K562 (cell line): ENCODE measurements around the gene P2RX2. TPM values are rescaled to one million over a fixed set of nuclear protein-coding genes. Genes with fewer than 3 reads are reported as not detected.
A peak's percentile ranks its signal among the peaks of the same experiment; 100 is the strongest.

Source experiments
- ATAC-seq: fragments of 200-7000 bp; cut with Tn5 transposase; 3 replicates; pipeline ENCODE4 v1.9.1; 2020; ENCODE audit warnings: moderate library complexity
- BruUV-seq: library from RNA; stranded (reverse); fragments of 400-500 nt; replicated peaks from 2 replicates; lab custom pipeline; 2021; lab: Mats Ljungman, UMichigan
- CTCF ChIA-PET: fragments of 300-600 bp; formaldehyde crosslinking; extraction: SDS; loops from one replicate; lab custom pipeline; 2021; ENCODE audit warnings: low intra/inter-chr PET ratio; lab: Yijun Ruan, JAX
- POLR2A ChIA-PET: fragments of 300-600, 350-650 bp; sonication (Branson Sonifier 250); formaldehyde crosslinking; extraction: SDS; loops from one replicate; lab custom pipeline; 2021; ENCODE audit warnings: antibody characterized with exemption, inconsistent platforms; lab: Yijun Ruan, JAX
- DNase-seq, 4 experiments: peaks; one replicate each; pipeline versions ENCODE4 v3.0.0 to v3.0.0-alpha.2; 2011 to 2018; ENCODE audit warnings: low spot score in 3 of 4, mixed read lengths in 3 of 4; ENCODE audit errors: extremely low read depth in 1 of 4
- FAIRE-seq: peaks from 2 replicates; lab custom pipeline; 2011; peaks lifted over from hg19 to GRCh38; lab: Jason Lieb, UNC
- H2AFZ ChIP-seq: 2 replicates; pipeline ENCODE4 v1.6.0; 2011; ENCODE audit warnings: low read depth, low read length, control low read depth, inconsistent platforms
- H3K27ac ChIP-seq: fragments of 200-600 bp; 3 replicates; pipeline ENCODE4 v1.8.0; 2011; ENCODE audit warnings: low read depth, mild to moderate bottlenecking, control low read depth, inconsistent platforms, low read length, moderate library complexity, mixed read lengths; ENCODE audit errors: extremely low read depth
- H3K27me3 ChIP-seq, 2 experiments: fragments of 300-600 bp in 1 of 2; 2 replicates in 1 of 2; 3 replicates in 1 of 2; pipeline versions ENCODE4 v1.6.0 to v1.8.0; 2011; ENCODE audit warnings: inconsistent platforms in 2 of 2, low read length in 2 of 2, mild to moderate bottlenecking in 1 of 2, mixed read lengths in 1 of 2, moderate library complexity in 1 of 2; ENCODE audit not compliant: control insufficient read depth in 2 of 2, insufficient read depth in 2 of 2
- H3K36me3 ChIP-seq: fragments of 300-600 bp; 3 replicates; pipeline ENCODE4 v1.8.0; 2011; ENCODE audit warnings: mild to moderate bottlenecking, low read length, inconsistent platforms; ENCODE audit not compliant: control insufficient read depth, insufficient read depth
- H3K4me1 ChIP-seq, 2 experiments: fragments of 200-600 bp in 1 of 2; replicated peaks in 1 of 2; 2 replicates in 1 of 2; 3 replicates in 1 of 2; pipeline versions ENCODE4 v1.5.1 to v1.8.0; 2011; ENCODE audit warnings: inconsistent platforms in 2 of 2, low read length in 2 of 2, mild to moderate bottlenecking in 1 of 2, mixed read lengths in 1 of 2, moderate library complexity in 1 of 2; ENCODE audit not compliant: control insufficient read depth in 2 of 2, insufficient read depth in 2 of 2
- H3K4me2 ChIP-seq: 2 replicates; pipeline ENCODE4 v1.6.1; 2011; ENCODE audit warnings: low read length, control low read depth, inconsistent platforms, mixed read lengths; ENCODE audit not compliant: insufficient read depth
- H3K4me3 ChIP-seq: fragments of 200-600 bp; sonication (generic), shearing (Covaris generic); 2 replicates; pipeline ENCODE4 v1.5.1; 2016; ENCODE audit warnings: control low read depth, inconsistent platforms
- H3K79me2 ChIP-seq: fragments of 200-600 bp; 3 replicates; pipeline ENCODE4 v1.8.0; 2011; ENCODE audit warnings: low read length, inconsistent platforms; ENCODE audit not compliant: control insufficient read depth, insufficient read depth
- H3K9ac ChIP-seq, 2 experiments: 2 replicates each; pipeline versions ENCODE4 v1.6.0 to v1.6.1; 2011; ENCODE audit warnings: low read depth in 2 of 2, low read length in 2 of 2, control low read depth in 1 of 2, inconsistent platforms in 1 of 2, mild to moderate bottlenecking in 1 of 2, mixed read lengths in 1 of 2; ENCODE audit not compliant: insufficient read depth in 1 of 2
- H3K9me1 ChIP-seq: one replicate; pipeline ENCODE4 v1.6.0; 2011; ENCODE audit warnings: inconsistent platforms, mild to moderate bottlenecking, low read length, moderate library complexity; ENCODE audit not compliant: control insufficient read depth, insufficient read depth
- H3K9me3 ChIP-seq: replicated peaks from 2 replicates; pipeline ENCODE4 v1.5.1; 2011; ENCODE audit warnings: low read depth, low read length, inconsistent platforms; ENCODE audit not compliant: control insufficient read depth, insufficient read depth
- H4K20me1 ChIP-seq: replicated peaks from 2 replicates; pipeline ENCODE4 v1.6.1; 2011; ENCODE audit warnings: low read length, inconsistent platforms, mixed read lengths; ENCODE audit not compliant: control insufficient read depth, insufficient read depth
- CBFA2T3 ChIP-seq: fragments of 450-650 bp; IDR thresholded peaks from 2 replicates; pipeline ENCODE4 v1.6.1; 2017
- CCAR2 ChIP-seq: fragments of 200-400 bp; formaldehyde crosslinking; IDR thresholded peaks from 2 replicates; pipeline ENCODE4 v1.6.1; 2017; ENCODE audit warnings: mild to moderate bottlenecking, low read depth, low read length
- DIDO1 ChIP-seq: fragments of 450-650 bp; IDR thresholded peaks from 2 replicates; pipeline ENCODE4 v1.6.1; 2016; ENCODE audit warnings: low read depth, missing biosample characterization, missing genetic modification characterization
- GTF2F1 ChIP-seq: IDR thresholded peaks from 2 replicates; pipeline ENCODE4 v1.6.1; 2011; ENCODE audit warnings: low read depth, low read length, improper control_type of control experiment
- IFI16 ChIP-seq: fragments of 250-450 bp; sonication (Bioruptor Pico); IDR thresholded peaks from 2 replicates; pipeline ENCODE4 v2.1.2; 2022; ENCODE audit warnings: mild to moderate bottlenecking, inconsistent platforms
- POLR2G ChIP-seq: fragments of 200-400 bp; formaldehyde crosslinking; IDR thresholded peaks from 2 replicates; pipeline ENCODE4 v1.6.1; 2017; ENCODE audit warnings: low read depth, mild to moderate bottlenecking, antibody characterized with exemption, low read length, moderate library complexity
- PPARD ChIP-seq: fragments of 250-450 bp; sonication (Bioruptor Pico); IDR thresholded peaks from 2 replicates; pipeline ENCODE4 v1.8.0; 2022; ENCODE audit warnings: inconsistent platforms, mild to moderate bottlenecking, moderate library complexity
- PTBP1 ChIP-seq: fragments of 200-400 bp; formaldehyde crosslinking; IDR thresholded peaks from 2 replicates; pipeline ENCODE4 v1.6.1; 2017; ENCODE audit warnings: low read depth, low read length
- RBFOX2 ChIP-seq: fragments of 200-400 bp; formaldehyde crosslinking; IDR thresholded peaks from 2 replicates; pipeline ENCODE4 v1.6.1; 2017; ENCODE audit warnings: low read depth, mild to moderate bottlenecking, low read length, moderate library complexity
- RBM22 ChIP-seq: fragments of 200-400 bp; formaldehyde crosslinking; IDR thresholded peaks from 2 replicates; pipeline ENCODE4 v1.6.1; 2018; ENCODE audit warnings: low read length, low read depth; ENCODE audit not compliant: poor library complexity, severe bottlenecking
- STAT5A ChIP-seq: IDR thresholded peaks from 2 replicates; pipeline ENCODE4 v1.6.1; 2012; ENCODE audit warnings: low read length, inconsistent platforms, borderline replicate concordance
- TAF7 ChIP-seq: fragments of 450-650 bp; IDR thresholded peaks from 2 replicates; pipeline ENCODE4 v1.6.1; 2016; ENCODE audit warnings: missing genetic modification characterization, missing compliant biosample characterization
- ZNF143 ChIP-seq: sonication (generic); formaldehyde crosslinking; IDR thresholded peaks from 2 replicates; pipeline ENCODE4 v1.9.0; 2022; ENCODE audit warnings: mild to moderate bottlenecking, missing genetic modification reagents
- ZNF583 ChIP-seq: fragments of 250-450 bp; sonication (Bioruptor Pico); IDR thresholded peaks from 2 replicates; pipeline ENCODE4 v1.4.0; 2020
- ZNF77 ChIP-seq: fragments of 250-450 bp; sonication (Bioruptor Pico); IDR thresholded peaks from 2 replicates; pipeline ENCODE4 v1.5.0; 2020
- ZNF830 ChIP-seq: fragments of 250-450 bp; sonication (Bioruptor Pico); IDR thresholded peaks from 2 replicates; pipeline ENCODE4 v1.5.0; 2021; ENCODE audit warnings: mild to moderate bottlenecking
- WGBS: fragments of 100-300 bp; shearing (Covaris generic); methylation state at CpG from one replicate; pipeline ENCODE4 v1.1.6; 2016; ENCODE audit warnings: low coverage, mixed read lengths; ENCODE audit not compliant: insufficient coverage; ENCODE audit errors: missing lambda C conversion rate; 5-methylcytosine and 5-hydroxymethylcytosine counted together
- in situ Hi-C: fragments of 300-500 bp; cut with MboI; formaldehyde crosslinking; loops from 4 replicates; pipeline ENCODE4 v1.15.0; 2018; ENCODE audit warnings: inconsistent platforms, mixed read lengths
- intact Hi-C: fragments of 100-400 bp; cut with micrococcal nuclease; formaldehyde crosslinking; loops from 2 replicates; pipeline ENCODE4 v1.14.2; 2022
- polyA plus RNA-seq, 8 experiments: library from polyadenylated mRNA; depleted of rRNA in 4 of 8; stranded (reverse) in 5 of 8; unstranded in 3 of 8; fragments of >200 nt; fragmentation: Nextera tagmentation in 2 of 8; fragmentation: Illumina TruSeq in 1 of 8; extraction: Ambion mirVana in 2 of 8; extraction: Trizol in 1 of 8; gene quantifications; 2 replicates each; pipeline versions ENCODE4 v1.2.1 to v1.2.3, GENCODE V29; 2011 to 2014; ENCODE audit warnings: inconsistent platforms in 1 of 8, missing spikeins in 1 of 8
- total RNA-seq, 7 experiments: library from RNA; depleted of rRNA in 6 of 7; stranded (reverse); fragments of >200 nt in 6 of 7; fragmentation: Illumina TruSeq in 2 of 7; extraction: Trizol in 2 of 7; gene quantifications; 2 replicates each; pipeline versions ENCODE4 v1.2.1 to v1.2.3, GENCODE V29; 2011 to 2021; ENCODE audit warnings: low replicate concordance in 1 of 7
- TF ChIP-seq, protein P1 (sequence below): fragments of 250-450 bp; sonication (Bioruptor Pico); IDR thresholded peaks from 2 replicates; pipeline ENCODE4 v1.4.0; 2020; ENCODE audit warnings: mild to moderate bottlenecking, moderate library complexity

P2RX2 gene
- total and polyA plus RNA-seq, 9 of the 15 experiments (the other 6 are each of a cell fraction or from before 2014, with no cell fraction given) = not detected

DNA sequence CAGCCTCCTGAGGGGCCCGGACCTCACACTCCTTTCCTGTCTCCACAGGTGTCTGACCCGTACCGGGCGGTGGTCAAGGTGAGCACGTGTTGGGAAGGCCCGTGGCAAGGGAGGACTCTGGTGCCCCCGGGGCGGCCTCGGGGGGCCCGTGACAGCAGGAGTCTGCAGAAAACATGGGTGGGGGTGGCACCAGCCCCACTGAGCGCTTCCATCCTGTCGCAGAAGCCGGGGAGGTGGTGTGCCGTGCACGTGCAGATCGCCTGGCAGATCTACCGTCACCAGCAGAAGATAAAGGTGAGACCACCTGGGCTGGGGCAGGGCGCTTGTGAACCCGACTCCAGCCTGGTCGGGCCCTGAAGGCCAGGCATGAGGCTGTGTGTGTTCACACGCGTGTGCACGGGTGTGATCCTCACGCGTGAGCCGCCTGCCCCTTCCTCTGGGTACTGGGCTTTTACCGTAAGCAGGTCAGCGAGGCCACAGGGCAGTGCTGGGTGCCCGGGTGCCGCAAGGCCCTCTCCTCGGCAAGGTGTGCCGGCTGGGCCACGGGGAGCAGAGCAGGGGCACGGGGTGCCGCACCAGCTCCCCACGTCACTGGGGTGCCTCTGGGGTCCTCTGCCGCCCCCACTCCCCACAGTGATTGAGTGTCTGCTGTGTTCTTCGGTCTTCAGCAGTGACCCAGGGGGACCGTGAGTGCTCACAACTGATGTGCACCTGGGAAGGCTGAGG is 44.1 kb upstream of the P2RX2 start:
- H3K9me1 ChIP-seq = no peaks in the 10 kb centered on the region
- no peak overlapping the region for H3K4me3 ChIP-seq
- no peak for ATAC-seq
- no peak for DNase-seq
- H4K20me1 ChIP-seq = no peaks in the 10 kb centered on the region; the same call in 1 of the 2 replicates
- H3K27ac ChIP-seq = no peak overlapping the region
- no TSS peak for BruUV-seq
- ChIA-PET CTCF (no interaction called here), POLR2A (interaction anchor here (0.6 kb wide), 1 partner anchor 8 kb away, joined by 5 read pairs; no protein-coding TSS in a partner anchor)
- H3K4me2 ChIP-seq = no peak overlapping the region
- H3K9me3 ChIP-seq = no peaks in the 10 kb centered on the region
- FAIRE-seq = no peak
- intact Hi-C loops (no loop called here), in situ Hi-C loops (no loop called here)
- peaks cover 0 to 50% of the 10 kb centered on the region in 2 experiments; a peak in 2 of 5 replicates for H3K4me1 ChIP-seq
- peaks cover 89% of the 10 kb centered on the region; the same call in 2 of the 3 replicates for H3K36me3 ChIP-seq
- 94% methylated on average over 26 of the region's 39 CpGs for WGBS
- no peak overlapping the region; a peak in 1 of 4 replicates for H3K9ac ChIP-seq
- H2AFZ ChIP-seq = no peak overlapping the region
- no peak for TF ChIP-seq ZNF830 (CRISPR knock-in tag)
- peak; percentile 46 for TF ChIP-seq POLR2G
- no peak for TF ChIP-seq CCAR2
- TF ChIP-seq, protein P1, sequence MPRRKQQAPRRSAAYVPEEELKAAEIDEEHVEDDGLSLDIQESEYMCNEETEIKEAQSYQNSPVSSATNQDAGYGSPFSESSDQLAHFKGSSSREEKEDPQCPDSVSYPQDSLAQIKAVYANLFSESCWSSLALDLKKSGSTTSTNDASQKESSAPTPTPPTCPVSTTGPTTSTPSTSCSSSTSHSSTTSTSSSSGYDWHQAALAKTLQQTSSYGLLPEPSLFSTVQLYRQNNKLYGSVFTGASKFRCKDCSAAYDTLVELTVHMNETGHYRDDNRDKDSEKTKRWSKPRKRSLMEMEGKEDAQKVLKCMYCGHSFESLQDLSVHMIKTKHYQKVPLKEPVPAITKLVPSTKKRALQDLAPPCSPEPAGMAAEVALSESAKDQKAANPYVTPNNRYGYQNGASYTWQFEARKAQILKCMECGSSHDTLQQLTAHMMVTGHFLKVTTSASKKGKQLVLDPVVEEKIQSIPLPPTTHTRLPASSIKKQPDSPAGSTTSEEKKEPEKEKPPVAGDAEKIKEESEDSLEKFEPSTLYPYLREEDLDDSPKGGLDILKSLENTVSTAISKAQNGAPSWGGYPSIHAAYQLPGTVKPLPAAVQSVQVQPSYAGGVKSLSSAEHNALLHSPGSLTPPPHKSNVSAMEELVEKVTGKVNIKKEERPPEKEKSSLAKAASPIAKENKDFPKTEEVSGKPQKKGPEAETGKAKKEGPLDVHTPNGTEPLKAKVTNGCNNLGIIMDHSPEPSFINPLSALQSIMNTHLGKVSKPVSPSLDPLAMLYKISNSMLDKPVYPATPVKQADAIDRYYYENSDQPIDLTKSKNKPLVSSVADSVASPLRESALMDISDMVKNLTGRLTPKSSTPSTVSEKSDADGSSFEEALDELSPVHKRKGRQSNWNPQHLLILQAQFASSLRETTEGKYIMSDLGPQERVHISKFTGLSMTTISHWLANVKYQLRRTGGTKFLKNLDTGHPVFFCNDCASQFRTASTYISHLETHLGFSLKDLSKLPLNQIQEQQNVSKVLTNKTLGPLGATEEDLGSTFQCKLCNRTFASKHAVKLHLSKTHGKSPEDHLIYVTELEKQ (CRISPR knock-in tag) = no peak
- no peak for TF ChIP-seq PPARD
- no peak for TF ChIP-seq ZNF143
- no peak for TF ChIP-seq DIDO1 (tag)
- no peak for TF ChIP-seq ZNF77 (CRISPR knock-in tag)
- peak; percentile 53 for TF ChIP-seq RBM22
- TF ChIP-seq STAT5A = no peak
- no peak for TF ChIP-seq CBFA2T3
- 0 out of 2 replicates have a peak, but pooled peaks have one; percentile 18 for TF ChIP-seq RBFOX2
- no peak for TF ChIP-seq ZNF583 (CRISPR knock-in tag)
- TF ChIP-seq GTF2F1 = no peak
- no peak for TF ChIP-seq PTBP1
- no peak for TF ChIP-seq TAF7 (tag)
- no peak for TF ChIP-seq IFI16
- no peaks in the 10 kb centered on the region for H3K27me3 ChIP-seq
- H3K79me2 ChIP-seq = no peaks in the 10 kb centered on the region
